Keratinocyte (primary cell): ENCODE data around the gene C11orf71. TPM values are rescaled to one million over a fixed set of nuclear protein-coding genes. Genes with fewer than 3 reads are reported as not detected.
A peak's percentile ranks its signal among the peaks of the same experiment; 100 is the strongest.

Source experiments
- DNase-seq: peaks from one replicate; pipeline ENCODE4 v3.0.0-alpha.2; 2011; ENCODE audit warnings: low read depth, missing footprints, low spot score
- FAIRE-seq: peaks from 2 replicates; lab custom pipeline; 2011; peaks lifted over from hg19 to GRCh38; lab: Jason Lieb, UNC
- H2AFZ ChIP-seq: 2 replicates; pipeline ENCODE4 v1.6.0; 2012; ENCODE audit warnings: low read length, control low read depth, inconsistent platforms; ENCODE audit not compliant: control insufficient read depth
- H3K27ac ChIP-seq: 2 replicates; pipeline ENCODE4 v1.5.1; 2011; ENCODE audit warnings: low read length; ENCODE audit not compliant: control insufficient read depth, insufficient read depth
- H3K27me3 ChIP-seq: 3 replicates; pipeline ENCODE4 v1.6.0; 2011; ENCODE audit warnings: low read length; ENCODE audit not compliant: control insufficient read depth, insufficient read depth; ENCODE audit errors: extremely low read depth
- H3K36me3 ChIP-seq, 2 experiments: 2 replicates in 1 of 2; 3 replicates in 1 of 2; pipeline ENCODE4 v1.5.1; 2011; ENCODE audit warnings: low read length in 2 of 2, mild to moderate bottlenecking in 1 of 2; ENCODE audit not compliant: control insufficient read depth in 2 of 2, insufficient read depth in 2 of 2; ENCODE audit errors: extremely low read depth in 1 of 2
- H3K4me1 ChIP-seq: 3 replicates; pipeline ENCODE4 v1.5.1; 2011; ENCODE audit warnings: low read length; ENCODE audit not compliant: control insufficient read depth, insufficient read depth; ENCODE audit errors: extremely low read depth
- H3K4me2 ChIP-seq: 3 replicates; pipeline ENCODE4 v1.6.0; 2011; ENCODE audit warnings: low read depth, low read length; ENCODE audit not compliant: control insufficient read depth, insufficient read depth; ENCODE audit errors: extremely low read depth
- H3K4me3 ChIP-seq, 3 experiments: fragments of 200-600 bp in 1 of 3; sonication (generic) in 1 of 3; 2 replicates in 2 of 3; 3 replicates in 1 of 3; pipeline ENCODE4 v1.5.1; 2011 to 2016; ENCODE audit warnings: low read length in 3 of 3, mild to moderate bottlenecking in 3 of 3, control low read depth in 2 of 3, inconsistent platforms in 1 of 3, low read depth in 1 of 3, mixed read lengths in 1 of 3, mixed run types in 1 of 3, moderate library complexity in 1 of 3; ENCODE audit not compliant: control insufficient read depth in 2 of 3, insufficient read depth in 2 of 3; ENCODE audit errors: extremely low read depth in 1 of 3
- H3K79me2 ChIP-seq: 2 replicates; pipeline ENCODE4 v1.6.0; 2012; ENCODE audit warnings: low read length; ENCODE audit not compliant: control insufficient read depth, insufficient read depth
- H3K9ac ChIP-seq: 3 replicates; pipeline ENCODE4 v1.6.0; 2011; ENCODE audit warnings: low read length; ENCODE audit not compliant: control insufficient read depth, insufficient read depth; ENCODE audit errors: extremely low read depth
- H3K9me1 ChIP-seq: 3 replicates; pipeline ENCODE4 v1.6.0; 2011; ENCODE audit warnings: low read length; ENCODE audit not compliant: control insufficient read depth, insufficient read depth; ENCODE audit errors: extremely low read depth
- H3K9me3 ChIP-seq: 2 replicates; pipeline ENCODE4 v1.5.1; 2012; ENCODE audit warnings: low read depth, low read length; ENCODE audit not compliant: control insufficient read depth
- H4K20me1 ChIP-seq: 3 replicates; pipeline ENCODE4 v1.6.0; 2011; ENCODE audit warnings: low read length; ENCODE audit not compliant: control insufficient read depth, insufficient read depth; ENCODE audit errors: extremely low read depth
- CTCF ChIP-seq, 3 experiments: IDR thresholded peaks in 1 of 3; conservative IDR thresholded peaks in 1 of 3; optimal IDR thresholded peaks in 1 of 3; 2 replicates in 2 of 3; 3 replicates in 1 of 3; pipeline versions ENCODE3 to v1.5.1; 2011; ENCODE audit warnings: low read length in 3 of 3, mild to moderate bottlenecking in 3 of 3, moderate library complexity in 2 of 3, control low read depth in 1 of 3, inconsistent platforms in 1 of 3; ENCODE audit not compliant: insufficient read depth in 2 of 3; ENCODE audit errors: extremely low read depth in 1 of 3
- EZH2 ChIP-seq: IDR thresholded peaks from one replicate; pipeline ENCODE4 v1.6.1; 2012; ENCODE audit warnings: inconsistent platforms, mild to moderate bottlenecking, low read length, moderate library complexity
- dilution Hi-C: fragments of 300-500 bp; cut with MboI; formaldehyde crosslinking; loops from one replicate; pipeline ENCODE4 v1.7.0; 2020; ENCODE audit warnings: low sequenced_read_pairs; ENCODE audit not compliant: extremely low pct_ligation_motif_present
- polyA plus RNA-seq, 5 experiments: library from polyadenylated mRNA; depleted of rRNA in 3 of 5; stranded (reverse) in 3 of 5; stranded (forward) in 1 of 5; unstranded in 1 of 5; fragments of >200 nt; gene quantifications; 1 replicate in 1 of 5; 2 replicates in 3 of 5; 3 replicates in 1 of 5; pipeline versions ENCODE4 v1.2.1 to v1.2.3, GENCODE V29; 2011 to 2012; ENCODE audit warnings: missing spikeins in 2 of 5, low read depth in 1 of 5, low replicate concordance in 1 of 5

The C11orf71 gene
- polyA plus RNA-seq, 1 donor (not counting 4 experiments of a cell fraction or from before 2014, with no cell fraction given), result 2.1 TPM

- Histone ChIP-seq H3K9me1 (no peaks in the 10 kb centered on the region), H3K9me3 (no peaks in the 10 kb centered on the region), H3K36me3 (peaks cover 5 to 6% of the 10 kb centered on the region in 2 experiments), H3K27me3 (no peaks in the 10 kb centered on the region), H3K79me2 (peaks cover 63% of the 10 kb centered on the region), H2AFZ (peak overlapping the region; percentile 71), H3K27ac (peak overlapping the region; percentile 98), H3K4me3 (peak overlapping the region; percentile 61 to 89 (median 76)), H4K20me1 (no peaks in the 10 kb centered on the region), H3K9ac (peak overlapping the region; percentile 100), H3K4me1 (peaks cover 14% of the 10 kb centered on the region), H3K4me2 (peak overlapping the region; percentile 87)
- dilution Hi-C loops, result no loop called here
- no peak for TF ChIP-seq EZH2
- no peak for TF ChIP-seq CTCF (optimal IDR thresholded peaks at IDR 0.05 in 1 of 3, IDR thresholded peaks at IDR 0.05 in 1 of 3, conservative IDR thresholded peaks at IDR 0.05 in 1 of 3; ENCODE audit: extremely low read depth in 1 of 3, insufficient read depth in 2 of 3, low read length in 3 of 3)
- DNase-seq (no peak), FAIRE-seq (peak; percentile 13)
Measured at GRCh38 chr11:114400915-114401223, 558 bp upstream of the C11orf71 start.

GRCh38 chr11:114399490-114400215 is 658 bp downstream of the C11orf71 start:
- Histone ChIP-seq H3K9me1 (no peaks in the 10 kb centered on the region), H3K36me3 (peaks cover 0 to 2% of the 10 kb centered on the region in 2 experiments), H3K27me3 (no peaks in the 10 kb centered on the region), H2AFZ (peak overlapping the region; percentile 92), H3K27ac (peak overlapping the region; percentile 98), H3K4me3 (peak overlapping the region; percentile 61 to 89 (median 76)), H3K79me2 (peaks cover 51% of the 10 kb centered on the region), H3K9ac (peak overlapping the region; percentile 100), H4K20me1 (no peaks in the 10 kb centered on the region), H3K9me3 (no peaks in the 10 kb centered on the region), H3K4me1 (peaks cover 21% of the 10 kb centered on the region), H3K4me2 (peak overlapping the region; percentile 99)
- FAIRE-seq (peak; percentile 80), DNase-seq (no peak)
- TF ChIP-seq EZH2, result no peak
- TF ChIP-seq CTCF (optimal IDR thresholded peaks at IDR 0.05 in 1 of 3, IDR thresholded peaks at IDR 0.05 in 1 of 3, conservative IDR thresholded peaks at IDR 0.05 in 1 of 3; ENCODE audit: extremely low read depth in 1 of 3, insufficient read depth in 2 of 3, low read length in 3 of 3), result no peak
- dilution Hi-C loops, result no loop called here
